Smooth muscle cell (in vitro differentiated cells): ENCODE measurements around the gene PRR13. TPM values are rescaled to one million over a fixed set of nuclear protein-coding genes. Genes with fewer than 3 reads are reported as not detected.
"Not testable (repeated sequence)": the region's sequence is repeated elsewhere in the genome, so short reads cannot be mapped to it uniquely, and the experiment has no call there.

Experiments
- DNase-seq: peaks from one replicate; lab custom pipeline; 2025; ENCODE audit not compliant: unreplicated experiment; lab: John Stamatoyannopoulos, UW
- H2AFZ ChIP-seq: fragments of 200-600 bp; sonication (generic); 2 replicates; pipeline ENCODE4 v1.6.0; 2016; ENCODE audit warnings: antibody characterized with exemption, low read depth, mild to moderate bottlenecking
- H3F3A ChIP-seq: fragments of 200-600 bp; sonication (generic); 2 replicates; pipeline ENCODE4 v1.6.0; 2017; ENCODE audit warnings: antibody characterized with exemption, low read depth
- H3K27ac ChIP-seq: fragments of 200-600 bp; sonication (generic); 2 replicates; pipeline ENCODE4 v1.5.1; 2016; ENCODE audit warnings: low read depth, mild to moderate bottlenecking
- H3K27me3 ChIP-seq: fragments of 200-600 bp; sonication (generic); 2 replicates; pipeline ENCODE4 v1.6.1; 2016; ENCODE audit warnings: low read depth, mild to moderate bottlenecking
- H3K36me3 ChIP-seq: fragments of 200-600 bp; sonication (generic); 2 replicates; pipeline ENCODE4 v1.5.1; 2016; ENCODE audit warnings: low read depth
- H3K4me1 ChIP-seq: fragments of 200-600 bp; sonication (generic); 2 replicates; pipeline ENCODE4 v1.5.1; 2016; ENCODE audit warnings: low read depth
- H3K4me2 ChIP-seq: fragments of 200-600 bp; sonication (generic); 2 replicates; pipeline ENCODE4 v1.6.0; 2016; ENCODE audit warnings: mild to moderate bottlenecking
- H3K4me3 ChIP-seq: fragments of 200-600 bp; sonication (generic); 2 replicates; pipeline ENCODE4 v1.5.1; 2016; ENCODE audit warnings: mild to moderate bottlenecking
- H3K79me2 ChIP-seq: fragments of 200-600 bp; sonication (generic); 2 replicates; pipeline ENCODE4 v1.6.0; 2016; ENCODE audit warnings: low read depth, mild to moderate bottlenecking
- H3K9ac ChIP-seq: fragments of 200-600 bp; sonication (generic); 2 replicates; pipeline ENCODE4 v1.6.0; 2016; ENCODE audit warnings: low read depth
- H3K9me3 ChIP-seq: fragments of 200-600 bp; sonication (generic); replicated peaks from 2 replicates; pipeline ENCODE4 v1.5.1; 2016; ENCODE audit warnings: low read depth
- H4K20me1 ChIP-seq: fragments of 200-600 bp; sonication (generic); 2 replicates; pipeline ENCODE4 v1.6.0; 2016; ENCODE audit warnings: low read depth
- CTCF ChIP-seq: fragments of 200-600 bp; sonication (generic); IDR thresholded peaks from 2 replicates; pipeline ENCODE4 v1.5.1; 2017; ENCODE audit warnings: borderline replicate concordance, mild to moderate bottlenecking, antibody characterized with exemption; ENCODE audit not compliant: insufficient read depth, poor library complexity, severe bottlenecking
- WGBS: methylation state at CpG from one replicate; pipeline ENCODE4 v1.1.7; 2016; ENCODE audit warnings: low lambda C conversion rate; 5-methylcytosine and 5-hydroxymethylcytosine counted together
- polyA plus RNA-seq: library from polyadenylated mRNA; unstranded; fragments of >200 nt; fragmentation: Nextera tagmentation; extraction: Ambion mirVana; gene quantifications from 2 replicates; pipeline ENCODE4 v1.2.1, GENCODE V29; 2016
- total RNA-seq: library from RNA; depleted of rRNA; stranded (reverse); fragments of >200 nt; gene quantifications from 2 replicates; pipeline ENCODE4 v1.2.3, GENCODE V29; 2014

PRR13 gene
- total and polyA plus RNA-seq, 2 experiments from 2014 or later: 65.3 to 176 TPM

DNA sequence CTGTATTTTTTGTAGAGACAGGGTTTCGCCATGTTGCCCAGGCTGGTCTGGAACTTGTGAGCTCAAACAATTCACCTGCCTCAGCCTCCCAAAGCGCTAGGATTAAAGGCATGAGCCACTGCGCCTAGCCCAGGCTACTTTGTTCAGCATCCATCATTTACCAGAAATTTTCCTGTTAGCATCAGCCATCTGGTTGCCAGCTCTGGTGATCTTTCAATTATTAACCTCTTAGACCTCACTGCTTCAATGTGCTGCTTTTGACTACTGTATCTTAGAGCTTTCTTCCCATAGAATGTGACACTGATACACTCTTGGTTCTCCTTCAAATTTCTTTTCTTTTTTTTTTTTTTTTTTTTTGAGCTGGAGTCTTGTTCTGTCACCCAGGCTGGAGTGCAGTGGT is 23.3 kb upstream of the PRR13 start:
- Histone ChIP-seq H3K4me1 (peaks cover 37% of the 10 kb centered on the region), H3K9me3 (no peaks in the 10 kb centered on the region), H3K4me3 (no peak overlapping the region), H3F3A (peaks cover 8% of the 10 kb centered on the region), H3K9ac (no peak overlapping the region), H3K27me3 (no peaks in the 10 kb centered on the region), H3K4me2 (no peak overlapping the region), H3K36me3 (no peaks in the 10 kb centered on the region), H3K79me2 (no peaks in the 10 kb centered on the region), H2AFZ (no peak overlapping the region), H4K20me1 (peaks cover 7% of the 10 kb centered on the region), H3K27ac (no peak overlapping the region)
- DNase-seq: no peak
- 92% methylated on average over 3 of the region's 3 CpGs for WGBS
- TF ChIP-seq CTCF: no peak

GRCh38 chr12:53419756-53420155 is 21.8 kb upstream of the PRR13 start:
- Histone ChIP-seq H3K9me3 (no peaks in the 10 kb centered on the region), H2AFZ (no peak overlapping the region), H4K20me1 (peaks cover 4% of the 10 kb centered on the region), H3K27ac (no peak overlapping the region), H3K79me2 (no peaks in the 10 kb centered on the region), H3K36me3 (no peaks in the 10 kb centered on the region), H3K27me3 (no peaks in the 10 kb centered on the region), H3F3A (peaks cover 5% of the 10 kb centered on the region), H3K4me2 (no peak overlapping the region), H3K9ac (no peak overlapping the region), H3K4me3 (no peak overlapping the region), H3K4me1 (peaks cover 25% of the 10 kb centered on the region)
- 87% methylated on average over 2 of the region's 2 CpGs for WGBS
- no peak for TF ChIP-seq CTCF
- no peak for DNase-seq

- H3F3A ChIP-seq, H2AFZ ChIP-seq, DNase-seq, H3K4me3 ChIP-seq, H3K27me3 ChIP-seq, H3K27ac ChIP-seq, H4K20me1 ChIP-seq, H3K9me3 ChIP-seq, H3K79me2 ChIP-seq, H3K36me3 ChIP-seq, H3K9ac ChIP-seq, H3K4me2 ChIP-seq: not testable (repeated sequence)
- 95% methylated on average over 10 of the region's 12 CpGs for WGBS
- H3K4me1 ChIP-seq: peaks cover 14% of the 10 kb centered on the region
Observed at GRCh38 chr12:53422247-53422646, 19.3 kb upstream of the PRR13 start.

DNA sequence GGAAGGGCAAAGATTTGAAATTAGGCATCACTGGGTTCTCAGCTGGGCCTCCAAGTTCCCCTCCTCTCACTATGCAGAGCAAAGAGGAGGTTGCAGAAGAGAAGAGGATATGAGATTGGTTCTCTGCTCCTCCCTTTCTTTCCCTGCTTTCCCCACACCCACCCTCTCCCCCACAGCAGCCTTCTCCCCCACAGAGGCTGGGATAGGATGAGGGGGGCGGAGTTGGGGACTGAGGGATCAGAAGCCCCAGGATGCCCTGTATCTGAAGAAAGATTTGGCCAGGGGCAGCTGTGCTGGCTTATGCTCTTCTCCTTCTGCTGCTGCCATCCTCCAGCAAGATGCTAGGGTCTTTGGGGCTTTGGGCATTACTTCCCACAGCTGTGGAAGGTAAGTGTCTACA is 17.9 kb upstream of the PRR13 start, which contains the start of gene AMHR2:
TSS of gene AMHR2 (plus strand) at position 259 of the 400 bp plus-strand sequence. CDS start at position 339, 80 bp downstream.
- Histone ChIP-seq H2AFZ (no peak within 1 kb of the TSS), H3K36me3 (no peaks in the 10 kb centered on the region), H3K27ac (no peak within 1 kb of the TSS), H3K9me3 (no peaks in the 10 kb centered on the region), H3F3A (peaks cover 5% of the 10 kb centered on the region), H3K4me1 (peaks cover 14% of the 10 kb centered on the region), H3K4me3 (no peak within 1 kb of the TSS), H3K4me2 (no peak within 1 kb of the TSS), H3K79me2 (no peaks in the 10 kb centered on the region), H4K20me1 (no peaks in the 10 kb centered on the region), H3K9ac (no peak within 1 kb of the TSS), H3K27me3 (no peaks in the 10 kb centered on the region)
- TF ChIP-seq CTCF: no peak
- DNase-seq: no peak
- 100% methylated on average over 1 of the region's 1 CpG for WGBS
